Measurements from ENCODE around the gene KIF14.
"Not testable (repeated sequence)": the region's sequence is repeated elsewhere in the genome, so short reads cannot be mapped to it uniquely, and the experiment has no call there.

Gene KIF14

GRCh38 chr1:200634261-200635122, 13.9 kb upstream of the KIF14 start:
- DNase-seq = no peak

GRCh38 chr1:200631375-200631774, 10.8 kb upstream of the KIF14 start:
- DNase-seq = no peak

DNA sequence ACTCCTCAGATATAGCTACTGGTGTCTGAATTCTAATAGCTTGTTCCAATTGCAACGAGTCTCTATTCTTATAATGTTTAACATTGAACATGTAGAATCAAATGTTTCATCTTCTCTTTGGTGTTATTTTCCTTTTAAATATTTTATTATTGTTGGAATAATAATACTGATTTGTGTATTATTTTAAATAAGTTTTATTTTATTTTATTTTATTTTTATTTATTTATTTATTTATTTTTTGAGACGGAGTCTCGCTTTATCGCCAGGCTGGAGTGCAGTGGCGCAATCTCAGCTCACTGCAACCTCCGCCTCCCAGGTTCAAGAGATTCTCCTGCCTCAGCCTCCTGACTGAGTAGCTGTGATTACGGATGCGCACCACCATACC, 10.0 kb upstream of the KIF14 start:
- not testable (repeated sequence) for DNase-seq

DNA sequence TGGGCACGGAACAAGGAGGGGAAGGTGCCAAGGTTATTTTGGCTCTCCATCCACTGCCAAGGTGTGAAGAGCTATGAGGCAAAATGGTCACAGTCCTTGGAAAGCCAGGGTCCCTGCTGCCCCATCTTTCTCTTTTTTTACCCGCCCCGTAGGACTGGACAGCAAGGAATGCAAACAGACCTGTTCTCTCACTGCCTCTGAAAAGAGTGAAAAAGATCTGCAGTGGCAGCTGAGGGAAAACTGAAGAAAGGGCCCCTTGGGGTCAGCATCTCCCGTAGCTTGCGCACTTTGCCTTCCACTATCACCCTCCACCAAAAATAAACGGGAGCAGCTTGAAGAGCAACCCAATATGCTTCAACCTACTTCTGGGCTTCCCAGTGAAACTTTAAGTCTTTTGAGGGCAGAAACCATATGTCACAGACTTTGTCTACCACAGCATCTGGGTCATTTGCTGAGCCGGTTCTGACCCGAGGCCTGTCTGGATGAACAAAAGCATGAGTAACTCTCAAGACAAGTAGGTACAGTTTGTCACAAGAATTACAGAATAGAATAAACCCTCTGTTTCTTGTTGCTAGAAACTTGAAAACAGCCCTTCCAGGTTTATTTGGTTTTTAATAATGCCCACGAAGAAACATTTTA, 9.4 kb upstream of the KIF14 start:
- no peak for DNase-seq

GRCh38 chr1:200628223-200628881, 7.8 kb upstream of the KIF14 start:
- no peak for DNase-seq

DNA sequence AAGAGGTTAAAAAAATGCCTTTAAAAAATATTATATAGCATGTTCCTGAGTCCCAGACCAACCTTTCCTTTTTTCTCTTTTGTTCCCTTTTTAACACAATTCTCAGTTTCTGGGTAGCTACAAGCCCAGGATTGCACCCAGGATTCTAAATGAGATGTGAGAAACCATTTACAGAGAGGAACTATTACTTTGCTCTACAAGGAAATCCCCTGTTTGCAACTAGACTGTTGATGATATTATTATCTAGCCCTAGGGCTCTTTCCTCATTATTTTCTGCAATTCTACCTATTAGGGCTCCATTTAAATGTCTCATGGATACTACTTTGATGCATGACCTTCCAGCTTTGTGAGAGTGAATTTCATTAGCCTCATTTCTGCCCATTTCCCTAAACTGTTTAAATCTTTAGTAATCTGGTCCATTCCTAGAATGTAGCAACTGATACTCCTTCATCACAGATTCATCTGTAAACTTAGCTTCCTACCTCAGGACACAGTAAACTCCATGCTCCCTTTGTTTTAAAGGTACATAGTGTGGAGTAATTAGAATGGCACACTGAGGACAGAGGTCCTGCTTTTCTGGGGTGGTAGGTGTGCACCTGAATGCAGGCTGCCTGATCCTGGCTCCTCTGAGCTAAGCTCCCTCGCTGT, 7.1 kb upstream of the KIF14 start:
- no peak for DNase-seq

GRCh38 chr1:200626853-200627534, 6.4 kb upstream of the KIF14 start:
- no peak for DNase-seq

DNA sequence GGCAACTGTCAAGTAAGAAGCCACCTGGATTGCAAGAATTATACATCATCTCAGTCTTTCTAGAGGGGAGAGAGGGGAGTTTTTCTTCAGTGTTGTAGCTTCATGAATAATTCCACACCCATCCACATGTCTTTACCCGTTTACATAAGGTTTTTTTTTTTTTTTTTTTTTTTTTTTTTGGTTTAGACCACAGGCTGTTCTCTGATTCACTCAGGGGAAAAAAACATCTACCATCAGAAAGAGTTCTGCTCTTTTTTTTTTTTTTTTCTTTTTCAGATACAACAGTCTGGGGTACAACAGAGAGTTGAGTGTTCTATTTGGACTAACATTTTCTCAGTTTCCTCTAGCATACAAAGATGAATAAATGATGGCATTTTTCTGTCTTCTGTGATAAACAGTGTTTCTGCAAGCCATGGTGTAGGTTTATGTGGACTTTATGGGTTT, 4.9 kb upstream of the KIF14 start:
- no peak for DNase-seq

DNA sequence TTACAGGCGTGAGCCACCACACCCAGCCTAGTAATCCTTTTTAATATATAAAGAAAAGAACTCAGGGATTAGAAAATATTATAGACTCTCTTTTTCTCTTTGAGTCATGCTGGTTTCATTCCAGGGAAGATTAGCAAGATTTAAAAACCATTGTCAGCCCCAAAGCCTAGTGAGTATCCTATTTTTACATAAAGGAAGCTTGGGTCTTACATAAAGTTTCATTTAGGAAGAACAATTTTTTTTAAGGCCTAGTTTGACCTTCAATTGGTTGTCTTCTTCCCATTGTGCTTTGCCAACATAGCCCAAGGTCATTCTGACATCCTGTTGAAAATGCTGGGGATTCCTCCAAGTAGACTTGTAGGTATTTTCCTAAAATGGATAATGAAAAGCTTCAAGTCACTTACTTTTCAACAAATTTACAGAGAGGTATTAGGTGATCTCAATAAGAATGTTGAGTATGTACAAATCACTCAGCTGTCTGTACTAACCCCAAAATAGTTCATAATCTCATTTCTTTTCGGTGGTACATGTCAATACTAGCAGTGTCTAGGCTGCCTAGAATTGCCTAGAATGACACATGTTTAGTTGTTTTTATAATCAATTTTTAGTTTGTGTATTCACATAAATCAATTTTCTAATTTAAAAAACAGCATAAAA, 4.3 kb upstream of the KIF14 start:
- DNase-seq = no peak

GRCh38 chr1:200619894-200620272, 668 bp downstream of the KIF14 start:
- no peak for DNase-seq

DNA sequence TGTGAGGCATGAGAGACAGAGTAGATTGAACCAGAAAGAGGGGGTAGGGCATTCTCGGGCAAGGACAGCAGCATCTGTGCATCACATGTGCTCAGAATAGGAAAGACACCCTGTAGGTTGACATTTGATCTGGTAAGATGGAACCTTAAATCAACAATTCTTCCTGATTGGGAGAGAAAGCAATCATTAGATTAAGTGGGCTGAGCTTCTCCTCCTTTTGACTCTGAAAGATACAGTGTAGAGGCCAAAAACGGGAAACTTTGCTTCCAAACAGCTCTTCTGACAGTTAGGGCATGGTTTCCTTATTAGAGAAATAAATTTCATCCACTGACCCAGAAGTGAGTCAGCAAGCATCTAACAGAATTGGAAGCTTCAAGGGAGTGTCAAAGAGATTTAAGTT, 9.7 kb downstream of the KIF14 start:
- no peak for DNase-seq

DNA sequence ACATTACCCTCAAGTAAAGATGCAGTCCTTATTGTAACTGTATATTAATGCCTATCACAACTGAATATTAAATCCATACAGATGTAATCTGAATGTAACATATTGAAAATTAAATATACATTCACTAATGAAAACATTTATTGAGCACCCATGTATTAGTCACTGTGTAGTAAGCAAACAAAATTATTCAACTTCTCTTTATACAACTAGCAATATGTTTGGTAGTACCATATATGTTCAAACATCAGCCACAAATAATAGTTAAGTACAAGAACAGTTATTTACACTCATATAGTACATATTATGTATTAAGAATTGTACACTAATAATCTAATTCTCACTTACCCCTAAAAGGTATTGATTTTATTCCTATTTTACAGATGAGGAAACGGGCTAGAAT, 17.9 kb downstream of the KIF14 start:
- DNase-seq = no peak

- DNase-seq = no peak
Observed at GRCh38 chr1:200590001-200590400, 30.6 kb downstream of the KIF14 start.

GRCh38 chr1:200588698-200589097, 31.9 kb downstream of the KIF14 start:
- no peak for DNase-seq

DNA sequence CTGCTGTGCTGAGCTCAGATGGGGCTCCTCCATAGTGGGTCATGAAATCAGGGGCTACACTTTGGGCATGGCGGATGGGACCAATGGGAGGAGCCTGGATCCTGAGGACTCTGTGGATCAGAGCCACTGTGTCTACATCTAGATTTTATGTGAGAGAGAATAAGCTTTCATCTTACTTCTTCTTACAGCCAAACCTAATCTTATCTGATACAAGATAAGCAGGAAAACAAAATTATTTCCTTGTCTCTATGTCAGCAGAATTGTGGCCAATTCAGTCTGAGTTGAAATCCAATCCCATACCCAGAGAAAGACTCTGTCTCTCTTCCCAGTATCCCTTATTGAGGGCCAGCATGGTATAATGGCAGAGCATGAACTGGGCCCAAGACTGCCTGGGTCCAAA, 56.2 kb downstream of the KIF14 start:
- DNase-seq = no peak

DNA sequence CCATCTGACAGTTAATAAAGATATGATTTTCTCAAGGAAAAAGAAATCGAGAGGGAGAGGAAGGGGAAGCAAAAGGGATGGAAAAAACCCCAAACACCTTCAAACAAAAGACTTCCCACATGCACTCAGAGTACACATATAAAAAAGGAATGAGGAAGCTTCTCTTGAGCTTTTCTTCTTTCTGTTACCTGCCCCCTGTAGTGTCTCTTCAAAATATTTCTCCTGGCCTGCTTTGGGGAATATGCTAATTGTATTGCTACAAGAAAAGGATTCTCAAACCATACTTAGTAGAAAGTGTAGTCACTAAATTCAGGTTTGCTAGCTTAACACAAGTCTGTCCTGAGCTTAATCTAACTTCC, 58.7 kb downstream of the KIF14 start:
- no peak for DNase-seq

- no peak for DNase-seq
Observed at GRCh38 chr1:200558866-200559459, 61.6 kb downstream of the KIF14 start.

- DNase-seq = no peak
Observed at GRCh38 chr1:200556002-200556401, 64.5 kb downstream of the KIF14 start.

DNA sequence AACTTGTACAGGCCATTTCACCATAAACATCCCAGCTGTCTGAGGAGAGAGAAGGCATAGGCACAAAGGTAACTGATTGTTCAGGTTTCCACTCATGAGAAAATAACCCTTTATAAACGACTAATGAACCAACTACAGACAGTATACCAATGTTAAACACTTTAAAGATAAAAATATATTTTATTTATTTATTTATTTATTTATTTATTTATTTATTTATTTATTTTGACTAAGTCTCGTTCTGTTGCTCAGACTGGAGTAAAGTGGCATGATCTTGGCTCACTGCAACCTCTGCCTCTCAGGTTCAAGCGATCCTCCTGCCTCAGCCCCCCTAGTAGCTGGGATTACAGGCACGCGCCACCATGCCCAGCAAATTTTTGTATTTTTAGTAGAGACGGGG, 67.8 kb downstream of the KIF14 start:
- not testable (repeated sequence) for DNase-seq

DNA sequence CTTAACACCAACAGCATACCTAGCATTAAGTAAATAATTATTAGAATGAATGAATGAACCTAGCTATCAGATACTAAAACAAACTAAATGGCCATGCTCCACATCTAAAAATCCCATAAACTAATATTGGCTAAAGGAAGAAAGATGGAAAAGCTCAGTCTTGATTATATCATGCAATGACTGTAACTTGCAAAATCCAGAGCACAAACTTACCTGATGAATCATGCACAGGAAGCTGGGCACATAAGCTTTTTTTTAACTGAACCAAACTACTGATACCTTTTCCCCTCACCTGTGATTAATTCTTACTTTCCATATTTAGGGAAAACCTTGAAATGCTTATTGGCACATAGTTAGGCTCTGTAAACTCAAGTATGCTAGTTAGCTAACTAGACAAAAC, 70.2 kb downstream of the KIF14 start:
- DNase-seq = no peak

GRCh38 chr1:200547386-200547785, 73.2 kb downstream of the KIF14 start:
- DNase-seq = no peak

GRCh38 chr1:200546577-200546976, 74.0 kb downstream of the KIF14 start:
- DNase-seq = no peak

All from NCI-H187 treated with DMSO at 0.1 percent for 48 hours (cell line).